ENCODE measurements around the gene SMURF1.

GRCh38 chr7:99142727-99143520, 984 bp downstream of the SMURF1 start:
- TF ChIP-seq, protein P1, sequence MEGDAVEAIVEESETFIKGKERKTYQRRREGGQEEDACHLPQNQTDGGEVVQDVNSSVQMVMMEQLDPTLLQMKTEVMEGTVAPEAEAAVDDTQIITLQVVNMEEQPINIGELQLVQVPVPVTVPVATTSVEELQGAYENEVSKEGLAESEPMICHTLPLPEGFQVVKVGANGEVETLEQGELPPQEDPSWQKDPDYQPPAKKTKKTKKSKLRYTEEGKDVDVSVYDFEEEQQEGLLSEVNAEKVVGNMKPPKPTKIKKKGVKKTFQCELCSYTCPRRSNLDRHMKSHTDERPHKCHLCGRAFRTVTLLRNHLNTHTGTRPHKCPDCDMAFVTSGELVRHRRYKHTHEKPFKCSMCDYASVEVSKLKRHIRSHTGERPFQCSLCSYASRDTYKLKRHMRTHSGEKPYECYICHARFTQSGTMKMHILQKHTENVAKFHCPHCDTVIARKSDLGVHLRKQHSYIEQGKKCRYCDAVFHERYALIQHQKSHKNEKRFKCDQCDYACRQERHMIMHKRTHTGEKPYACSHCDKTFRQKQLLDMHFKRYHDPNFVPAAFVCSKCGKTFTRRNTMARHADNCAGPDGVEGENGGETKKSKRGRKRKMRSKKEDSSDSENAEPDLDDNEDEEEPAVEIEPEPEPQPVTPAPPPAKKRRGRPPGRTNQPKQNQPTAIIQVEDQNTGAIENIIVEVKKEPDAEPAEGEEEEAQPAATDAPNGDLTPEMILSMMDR (IDR thresholded peaks at IDR 0.05): no peak
- TF ChIP-seq EP300 (IDR thresholded peaks at IDR 0.05): no peak

Measured in suprapubic skin (tissue), 3 donors.